Osteoblast (primary cell): ENCODE results near the gene GDF2. TPM values are rescaled to one million over a fixed set of nuclear protein-coding genes. Genes with fewer than 3 reads are reported as not detected.

Experiments
- DNase-seq: peaks from one replicate; pipeline ENCODE4 v3.0.0; 2011; ENCODE audit warnings: low spot score, mixed read lengths; ENCODE audit not compliant: insufficient read length; ENCODE audit errors: missing footprints
- H2AFZ ChIP-seq: 2 replicates; pipeline ENCODE4 v1.6.0; 2011; ENCODE audit warnings: mild to moderate bottlenecking, low read length
- H3K27ac ChIP-seq: 2 replicates; pipeline ENCODE4 v1.5.1; 2011; ENCODE audit warnings: mild to moderate bottlenecking, low read depth, low read length, moderate library complexity
- H3K27me3 ChIP-seq: 2 replicates; pipeline ENCODE4 v1.6.0; 2012; ENCODE audit warnings: mild to moderate bottlenecking, control low read depth, inconsistent platforms, low read length, moderate library complexity; ENCODE audit not compliant: insufficient read depth
- H3K36me3 ChIP-seq: 2 replicates; pipeline ENCODE4 v1.5.1; 2011; ENCODE audit warnings: mild to moderate bottlenecking, low read length, control low read depth, moderate library complexity; ENCODE audit not compliant: insufficient read depth
- H3K4me1 ChIP-seq: 2 replicates; pipeline ENCODE4 v1.5.1; 2011; ENCODE audit warnings: mild to moderate bottlenecking, low read length, control low read depth, moderate library complexity; ENCODE audit not compliant: insufficient read depth
- H3K4me2 ChIP-seq: 2 replicates; pipeline ENCODE4 v1.6.0; 2011; ENCODE audit warnings: mild to moderate bottlenecking, low read length; ENCODE audit not compliant: insufficient read depth
- H3K4me3 ChIP-seq: fragments of 200-600 bp; sonication (generic); 3 replicates; pipeline ENCODE4 v1.5.1; 2012; ENCODE audit warnings: mild to moderate bottlenecking, low read length, inconsistent platforms; ENCODE audit not compliant: insufficient read depth
- H3K79me2 ChIP-seq: 2 replicates; pipeline ENCODE4 v1.6.0; 2012; ENCODE audit warnings: mild to moderate bottlenecking, low read length, control low read depth, inconsistent platforms; ENCODE audit not compliant: insufficient read depth
- H3K9me3 ChIP-seq: 2 replicates; pipeline ENCODE4 v1.5.1; 2011; ENCODE audit warnings: low read depth, low read length, control low read depth
- H4K20me1 ChIP-seq: 2 replicates; pipeline ENCODE4 v1.6.0; 2012; ENCODE audit warnings: mild to moderate bottlenecking, low read length, control low read depth; ENCODE audit not compliant: insufficient read depth
- CTCF ChIP-seq: IDR thresholded peaks from 2 replicates; pipeline ENCODE4 v1.5.1; 2011; ENCODE audit warnings: mild to moderate bottlenecking, low read depth, low read length, moderate library complexity; ENCODE audit errors: extremely low read depth
- total RNA-seq: library from RNA; depleted of rRNA; stranded (reverse); fragments of >200 nt; gene quantifications from 2 replicates; pipeline ENCODE4 v1.2.3, GENCODE V29; 2012

GDF2 gene
- total RNA-seq, 1 donor = not detected

GRCh38 chr10:47295411-47295810, 26.8 kb upstream of the GDF2 start:
- no peak overlapping the region for H3K4me3 ChIP-seq
- no peaks in the 10 kb centered on the region for H4K20me1 ChIP-seq
- H3K4me1 ChIP-seq = no peaks in the 10 kb centered on the region
- H3K9me3 ChIP-seq = no peaks in the 10 kb centered on the region
- H3K79me2 ChIP-seq = no peaks in the 10 kb centered on the region
- H3K27me3 ChIP-seq = peaks cover 49% of the 10 kb centered on the region
- H3K36me3 ChIP-seq = no peaks in the 10 kb centered on the region
- H3K27ac ChIP-seq = no peak overlapping the region
- no peak for TF ChIP-seq CTCF
- H2AFZ ChIP-seq = no peak overlapping the region
- no peak overlapping the region for H3K4me2 ChIP-seq
- DNase-seq = no peak

GRCh38 chr10:47296156-47296894, 25.9 kb upstream of the GDF2 start:
- Histone ChIP-seq H4K20me1 (peaks cover 4% of the 10 kb centered on the region), H3K4me1 (no peaks in the 10 kb centered on the region), H3K79me2 (no peaks in the 10 kb centered on the region), H3K27ac (no peak overlapping the region), H2AFZ (no peak overlapping the region), H3K9me3 (no peaks in the 10 kb centered on the region), H3K4me2 (no peak overlapping the region), H3K27me3 (peaks cover 58% of the 10 kb centered on the region), H3K36me3 (no peaks in the 10 kb centered on the region), H3K4me3 (no peak overlapping the region)
- no peak for TF ChIP-seq CTCF
- peak; percentile 81 for DNase-seq

GRCh38 chr10:47296941-47297340, 25.3 kb upstream of the GDF2 start:
- no peak overlapping the region for H3K4me3 ChIP-seq
- H4K20me1 ChIP-seq = peaks cover 4% of the 10 kb centered on the region
- H3K36me3 ChIP-seq = no peaks in the 10 kb centered on the region
- no peak overlapping the region for H3K27ac ChIP-seq
- no peak overlapping the region for H2AFZ ChIP-seq
- no peak for DNase-seq
- TF ChIP-seq CTCF = no peak
- H3K79me2 ChIP-seq = no peaks in the 10 kb centered on the region
- peaks cover 64% of the 10 kb centered on the region for H3K27me3 ChIP-seq
- H3K4me1 ChIP-seq = no peaks in the 10 kb centered on the region
- H3K4me2 ChIP-seq = no peak overlapping the region
- no peaks in the 10 kb centered on the region for H3K9me3 ChIP-seq

- no peak overlapping the region for H3K27ac ChIP-seq
- H2AFZ ChIP-seq = no peak overlapping the region
- H3K4me2 ChIP-seq = no peak overlapping the region
- peaks cover 74% of the 10 kb centered on the region for H3K27me3 ChIP-seq
- no peak for TF ChIP-seq CTCF
- no peaks in the 10 kb centered on the region for H3K4me1 ChIP-seq
- no peak overlapping the region for H3K4me3 ChIP-seq
- no peaks in the 10 kb centered on the region for H3K36me3 ChIP-seq
- DNase-seq = no peak
- no peaks in the 10 kb centered on the region for H3K79me2 ChIP-seq
- peaks cover 4% of the 10 kb centered on the region for H4K20me1 ChIP-seq
- no peaks in the 10 kb centered on the region for H3K9me3 ChIP-seq
Measured at GRCh38 chr10:47297866-47298540, 24.3 kb upstream of the GDF2 start.
